Lower leg skin (tissue), 4 donors: Measurements from ENCODE around the gene LRFN3. TPM values are rescaled to one million over a fixed set of nuclear protein-coding genes. Genes with fewer than 3 reads are reported as not detected.

Source experiments
- DNase-seq, 2 donors: peaks; one replicate each; pipeline ENCODE4 v3.0.0-alpha.2; 2019; ENCODE audit warnings: low spot score in 2 of 2
- H3K4me3 ChIP-seq: fragments of 200-600 bp; sonication (generic); 2 replicates; pipeline ENCODE4 v1.5.1; 2017; ENCODE audit warnings: mild to moderate bottlenecking, low read depth; ENCODE audit not compliant: poor library complexity, severe bottlenecking
- CTCF ChIP-seq, 3 donors: fragments of 450-650 bp; IDR thresholded peaks; one replicate each; pipeline ENCODE4 v1.5.1; 2016; ENCODE audit warnings: antibody characterized with exemption in 3 of 3, mild to moderate bottlenecking in 3 of 3, moderate library complexity in 2 of 3
- POLR2A ChIP-seq, 2 donors: fragments of 450-650 bp; IDR thresholded peaks; one replicate each; pipeline ENCODE4 v1.6.1; 2016 to 2017; ENCODE audit warnings: antibody characterized with exemption in 2 of 2, mild to moderate bottlenecking in 1 of 2, moderate library complexity in 1 of 2
- WGBS, 2 donors: methylation state at CpG; one replicate each; pipeline ENCODE4 v1.1.5; 2018; 5-methylcytosine and 5-hydroxymethylcytosine counted together
- intact Hi-C: fragments of 100-400 bp; cut with DNase I; formaldehyde crosslinking; loops from one replicate; pipeline ENCODE4 v1.15.0; 2023; ENCODE audit warnings: low total_unique reads
- total RNA-seq, 4 donors: library from RNA; depleted of rRNA; stranded (reverse); fragments of >200 nt; gene quantifications; one replicate each; pipeline ENCODE4 v1.1.0, GENCODE V29; 2016

The LRFN3 gene
- total RNA-seq, 4 donors from 2014 or later: 6.8 to 17.9 (median 11.4) TPM

- DNase-seq: no peak
- TF ChIP-seq CTCF (IDR thresholded peaks at IDR 0.05) (no peak), POLR2A (IDR thresholded peaks at IDR 0.05) (no peak)
- no peak overlapping the region for H3K4me3 ChIP-seq
- WGBS, 2 donors: 79 to 90% methylated on average over 7 of the region's 7 CpGs
- intact Hi-C loops: no loop called here
Observed at GRCh38 chr19:35960432-35960972, 24.3 kb downstream of the LRFN3 start.

GRCh38 chr19:35963514-35963913 is 27.3 kb downstream of the LRFN3 start:
- WGBS, 2 donors: 10 to 12% methylated on average over 9 of the region's 9 CpGs
- H3K4me3 ChIP-seq: no peak overlapping the region
- DNase-seq: no peak
- intact Hi-C loops: no loop called here
- TF ChIP-seq CTCF (IDR thresholded peaks at IDR 0.05) (no peak), POLR2A (IDR thresholded peaks at IDR 0.05) (no peak)

- WGBS, 2 donors: 75 to 78% methylated on average over 3 of the region's 3 CpGs
- TF ChIP-seq CTCF (IDR thresholded peaks at IDR 0.05) (no peak), POLR2A (IDR thresholded peaks at IDR 0.05) (no peak)
- DNase-seq: no peak
- intact Hi-C loops: no loop called here
- H3K4me3 ChIP-seq: no peak overlapping the region
Observed at GRCh38 chr19:35966771-35967170, 30.6 kb downstream of the LRFN3 start.

- 34 to 35% methylated on average over 8 of the region's 8 CpGs for WGBS, 2 donors
- intact Hi-C loops: no loop called here
- TF ChIP-seq CTCF (IDR thresholded peaks at IDR 0.05): no peak
- no peak for TF ChIP-seq POLR2A (IDR thresholded peaks at IDR 0.05)
- DNase-seq: no peak
- H3K4me3 ChIP-seq: no peak overlapping the region
Observed at GRCh38 chr19:35973487-35973886, 37.3 kb downstream of the LRFN3 start.

- no peak for DNase-seq
- intact Hi-C loops: no loop called here
- TF ChIP-seq POLR2A (IDR thresholded peaks at IDR 0.05) (no peak), CTCF (IDR thresholded peaks at IDR 0.05) (no peak)
- 21 to 40% methylated on average over 5 of the region's 5 CpGs for WGBS, 2 donors
- no peak overlapping the region for H3K4me3 ChIP-seq
Observed at GRCh38 chr19:35975608-35976214, 39.5 kb downstream of the LRFN3 start.
